B cell (primary cell): Measurements from ENCODE around the gene LTC4S.

Source experiments
- CTCF ChIP-seq: fragments of 200-600 bp; IDR thresholded peaks from one replicate; pipeline ENCODE4 v1.8.0; 2022; ENCODE audit warnings: antibody characterized with exemption, mild to moderate bottlenecking
- EZH2 ChIP-seq: IDR thresholded peaks from 2 replicates; pipeline ENCODE4 v1.6.1; 2012; ENCODE audit warnings: borderline replicate concordance, low read depth, mild to moderate bottlenecking, moderate library complexity, low read length; ENCODE audit not compliant: insufficient read depth, poor library complexity, severe bottlenecking

- no peak for TF ChIP-seq CTCF
- no peak for TF ChIP-seq EZH2
Observed at GRCh38 chr5:179773686-179774040, 20.1 kb upstream of the LTC4S start.
